CD14-positive monocyte (primary cell): ENCODE data around the gene ZNF865. TPM values are rescaled to one million over a fixed set of nuclear protein-coding genes. Genes with fewer than 3 reads are reported as not detected.

ENCODE experiments used
- DNase-seq, 3 donors: peaks; one replicate each; pipeline ENCODE4 v3.0.0-alpha.2; 2011 to 2022
- H2AFZ ChIP-seq: 2 replicates; pipeline ENCODE4 v1.6.0; 2012; ENCODE audit warnings: mild to moderate bottlenecking, low read depth, low read length, inconsistent platforms; ENCODE audit not compliant: insufficient read depth, poor library complexity, severe bottlenecking
- H3K27ac ChIP-seq, 2 donors: 1 replicate in 1 of 2; 2 replicates in 1 of 2; pipeline ENCODE4 v1.5.1; 2012 to 2013; ENCODE audit warnings: low read length in 2 of 2, control low read depth in 1 of 2, inconsistent platforms in 1 of 2, low read depth in 1 of 2, mild to moderate bottlenecking in 1 of 2
- H3K27me3 ChIP-seq, 2 donors: one replicate each; pipeline versions ENCODE4 v1.6.0 to v1.6.1; 2011 to 2013; ENCODE audit warnings: low read length in 2 of 2; ENCODE audit not compliant: control insufficient read depth in 2 of 2, insufficient read depth in 2 of 2
- H3K36me3 ChIP-seq, 2 donors: replicated peaks in 1 of 2; 1 replicate in 1 of 2; 2 replicates in 1 of 2; pipeline versions ENCODE4 v1.5.1 to v1.6.1; 2012 to 2013; ENCODE audit warnings: low read length in 2 of 2, control low read depth in 1 of 2, inconsistent platforms in 1 of 2, mild to moderate bottlenecking in 1 of 2; ENCODE audit not compliant: insufficient read depth in 2 of 2, control insufficient read depth in 1 of 2
- H3K4me1 ChIP-seq, 2 donors: 1 replicate in 1 of 2; 2 replicates in 1 of 2; pipeline versions ENCODE4 v1.5.1 to v1.6.1; 2012 to 2013; ENCODE audit warnings: low read length in 2 of 2, control low read depth in 1 of 2, inconsistent platforms in 1 of 2, mild to moderate bottlenecking in 1 of 2, moderate library complexity in 1 of 2; ENCODE audit not compliant: insufficient read depth in 2 of 2, control insufficient read depth in 1 of 2
- H3K4me2 ChIP-seq: replicated peaks from 2 replicates; pipeline ENCODE3; 2012; ENCODE audit warnings: low read length, moderate library complexity, mild to moderate bottlenecking; ENCODE audit not compliant: poor library complexity, severe bottlenecking; ENCODE audit errors: extremely low read depth
- H3K4me3 ChIP-seq, 3 experiments: fragments of 200-600 bp in 1 of 3; sonication (generic) in 1 of 3; replicated peaks in 1 of 3; 1 replicate in 2 of 3; 2 replicates in 1 of 3; pipeline ENCODE4 v1.5.1; 2011 to 2013; ENCODE audit warnings: low read length in 3 of 3, mild to moderate bottlenecking in 3 of 3, control low read depth in 2 of 3, low read depth in 2 of 3, inconsistent platforms in 1 of 3, moderate library complexity in 1 of 3
- H3K79me2 ChIP-seq: 2 replicates; pipeline ENCODE4 v1.6.0; 2012; ENCODE audit warnings: mild to moderate bottlenecking, control low read depth, inconsistent platforms, low read length, moderate library complexity; ENCODE audit not compliant: insufficient read depth
- H3K9ac ChIP-seq: 2 replicates; pipeline ENCODE4 v1.6.0; 2017; ENCODE audit warnings: low read length, mild to moderate bottlenecking; ENCODE audit not compliant: insufficient read depth, poor library complexity, severe bottlenecking
- H3K9me3 ChIP-seq, 2 donors: replicated peaks in 1 of 2; 1 replicate in 1 of 2; 2 replicates in 1 of 2; pipeline versions ENCODE4 v1.5.1 to v1.6.1; 2012 to 2013; ENCODE audit warnings: low read length in 2 of 2, control low read depth in 1 of 2; ENCODE audit not compliant: control insufficient read depth in 1 of 2, insufficient read depth in 1 of 2
- H4K20me1 ChIP-seq: 2 replicates; pipeline ENCODE4 v1.6.0; 2012; ENCODE audit warnings: mild to moderate bottlenecking, low read length, control low read depth, moderate library complexity; ENCODE audit not compliant: insufficient read depth
- H3K27ac Mint-ChIP-seq, 7 donors: one replicate each; pipeline ENCODE4 v1.8.0; 2020; ENCODE audit warnings: mild to moderate bottlenecking in 7 of 7, mixed read lengths in 7 of 7, moderate library complexity in 6 of 7, inconsistent platforms in 2 of 7
- H3K27me3 Mint-ChIP-seq, 3 donors: one replicate each; pipeline ENCODE4 v1.8.0; 2021 to 2022; ENCODE audit warnings: low read depth in 3 of 3, mild to moderate bottlenecking in 3 of 3, mixed read lengths in 3 of 3, moderate library complexity in 3 of 3, inconsistent platforms in 1 of 3
- H3K36me3 Mint-ChIP-seq, 2 donors: one replicate each; pipeline ENCODE4 v1.8.0; 2020; ENCODE audit warnings: mixed read lengths in 2 of 2, inconsistent platforms in 1 of 2, mild to moderate bottlenecking in 1 of 2
- H3K4me1 Mint-ChIP-seq: one replicate; pipeline ENCODE4 v1.8.0; 2020; ENCODE audit warnings: mild to moderate bottlenecking, mixed read lengths
- H3K4me3 Mint-ChIP-seq, 2 donors: one replicate each; pipeline ENCODE4 v1.8.0; 2020; ENCODE audit warnings: mild to moderate bottlenecking in 2 of 2, mixed read lengths in 2 of 2, moderate library complexity in 1 of 2
- H3K9me3 Mint-ChIP-seq, 7 donors: one replicate each; pipeline ENCODE4 v1.8.0; 2020 to 2022; ENCODE audit warnings: mixed read lengths in 7 of 7, mild to moderate bottlenecking in 6 of 7, moderate library complexity in 6 of 7, inconsistent platforms in 2 of 7
- WGBS: methylation state at CpG from one replicate; pipeline ENCODE4 v1.1.5; 2013; ENCODE audit warnings: missing lambda C conversion rate; ENCODE audit not compliant: insufficient coverage; 5-methylcytosine and 5-hydroxymethylcytosine counted together
- intact Hi-C, 2 donors: fragments of 100-400 bp; cut with micrococcal nuclease; formaldehyde crosslinking; loops; one replicate each; pipeline versions ENCODE4 v1.15.0 to v1.15.1; 2023
- polyA plus RNA-seq, 3 donors: library from polyadenylated mRNA; depleted of rRNA in 1 of 3; unstranded in 2 of 3; stranded (reverse) in 1 of 3; fragments of 300-500 nt in 2 of 3; fragments of >200 nt in 1 of 3; fragmentation: Illumina TruSeq in 2 of 3; gene quantifications; 1 replicate in 2 of 3; 2 replicates in 1 of 3; pipeline ENCODE4 v1.2.3, GENCODE V29; 2012 to 2021
- TF ChIP-seq, protein P1 (sequence below): fragments of 200-600 bp; IDR thresholded peaks from one replicate; pipeline ENCODE4 v1.8.0; 2022; ENCODE audit warnings: antibody characterized with exemption, mild to moderate bottlenecking

ZNF865 gene
- polyA plus RNA-seq, 3 donors = 0.03 to 6.0 (median 0.07) TPM

DNA sequence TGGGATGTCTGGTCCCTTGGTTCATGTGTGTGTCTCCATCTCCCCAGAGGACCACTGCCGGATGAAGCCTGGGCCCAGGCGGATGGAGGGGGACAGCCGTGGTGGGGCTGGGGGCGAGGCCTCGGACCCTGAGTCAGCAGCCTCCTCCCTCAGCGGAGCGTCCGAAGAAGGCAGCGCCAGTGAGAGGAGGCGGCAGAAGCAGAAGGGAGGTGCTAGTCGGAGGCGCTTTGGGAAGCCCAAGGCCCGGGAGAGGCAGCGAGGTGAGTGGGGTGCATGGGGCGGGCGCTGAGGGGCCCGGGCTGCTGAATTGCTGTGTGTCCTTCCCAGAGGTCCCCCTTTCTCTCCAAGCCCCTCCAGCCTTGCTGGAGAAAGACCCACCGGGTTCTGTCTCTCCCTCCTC is 45.8 kb downstream of the ZNF865 start:
- WGBS = 88% methylated on average over 5 of the region's 18 CpGs
- peaks cover 0 to 18% of the 10 kb centered on the region in 2 donors for H3K36me3 Mint-ChIP-seq
- peaks cover 13% of the 10 kb centered on the region for H3K79me2 ChIP-seq
- intact Hi-C loops = loop anchor here in 1 of 2 donors (10.0 kb wide), 1 partner anchor 1456 kb away; the partner anchor contains the start of gene TSEN34
- H3K4me3 ChIP-seq = no peak overlapping the region
- H3K27ac Mint-ChIP-seq = no peak overlapping the region
- no peak overlapping the region for H3K27ac ChIP-seq
- TF ChIP-seq, protein P1, sequence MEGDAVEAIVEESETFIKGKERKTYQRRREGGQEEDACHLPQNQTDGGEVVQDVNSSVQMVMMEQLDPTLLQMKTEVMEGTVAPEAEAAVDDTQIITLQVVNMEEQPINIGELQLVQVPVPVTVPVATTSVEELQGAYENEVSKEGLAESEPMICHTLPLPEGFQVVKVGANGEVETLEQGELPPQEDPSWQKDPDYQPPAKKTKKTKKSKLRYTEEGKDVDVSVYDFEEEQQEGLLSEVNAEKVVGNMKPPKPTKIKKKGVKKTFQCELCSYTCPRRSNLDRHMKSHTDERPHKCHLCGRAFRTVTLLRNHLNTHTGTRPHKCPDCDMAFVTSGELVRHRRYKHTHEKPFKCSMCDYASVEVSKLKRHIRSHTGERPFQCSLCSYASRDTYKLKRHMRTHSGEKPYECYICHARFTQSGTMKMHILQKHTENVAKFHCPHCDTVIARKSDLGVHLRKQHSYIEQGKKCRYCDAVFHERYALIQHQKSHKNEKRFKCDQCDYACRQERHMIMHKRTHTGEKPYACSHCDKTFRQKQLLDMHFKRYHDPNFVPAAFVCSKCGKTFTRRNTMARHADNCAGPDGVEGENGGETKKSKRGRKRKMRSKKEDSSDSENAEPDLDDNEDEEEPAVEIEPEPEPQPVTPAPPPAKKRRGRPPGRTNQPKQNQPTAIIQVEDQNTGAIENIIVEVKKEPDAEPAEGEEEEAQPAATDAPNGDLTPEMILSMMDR = no peak
- H3K9ac ChIP-seq = no peak overlapping the region
- H3K27me3 Mint-ChIP-seq = peaks cover 7 to 11% (median 8%) of the 10 kb centered on the region in 3 donors
- H3K4me1 Mint-ChIP-seq = peaks cover 32% of the 10 kb centered on the region
- no peak overlapping the region for H2AFZ ChIP-seq
- peaks cover 0 to 2% (median 0%) of the 10 kb centered on the region in 7 donors for H3K9me3 Mint-ChIP-seq
- DNase-seq = no peak
- no peaks in the 10 kb centered on the region for H3K36me3 ChIP-seq
- no peaks in the 10 kb centered on the region for H3K27me3 ChIP-seq
- no peak overlapping the region for H3K4me3 Mint-ChIP-seq
- H4K20me1 ChIP-seq = peaks cover 10% of the 10 kb centered on the region
- peaks cover 36 to 42% of the 10 kb centered on the region in 2 donors for H3K4me1 ChIP-seq
- no peaks in the 10 kb centered on the region for H3K9me3 ChIP-seq
- no peak overlapping the region for H3K4me2 ChIP-seq

DNA sequence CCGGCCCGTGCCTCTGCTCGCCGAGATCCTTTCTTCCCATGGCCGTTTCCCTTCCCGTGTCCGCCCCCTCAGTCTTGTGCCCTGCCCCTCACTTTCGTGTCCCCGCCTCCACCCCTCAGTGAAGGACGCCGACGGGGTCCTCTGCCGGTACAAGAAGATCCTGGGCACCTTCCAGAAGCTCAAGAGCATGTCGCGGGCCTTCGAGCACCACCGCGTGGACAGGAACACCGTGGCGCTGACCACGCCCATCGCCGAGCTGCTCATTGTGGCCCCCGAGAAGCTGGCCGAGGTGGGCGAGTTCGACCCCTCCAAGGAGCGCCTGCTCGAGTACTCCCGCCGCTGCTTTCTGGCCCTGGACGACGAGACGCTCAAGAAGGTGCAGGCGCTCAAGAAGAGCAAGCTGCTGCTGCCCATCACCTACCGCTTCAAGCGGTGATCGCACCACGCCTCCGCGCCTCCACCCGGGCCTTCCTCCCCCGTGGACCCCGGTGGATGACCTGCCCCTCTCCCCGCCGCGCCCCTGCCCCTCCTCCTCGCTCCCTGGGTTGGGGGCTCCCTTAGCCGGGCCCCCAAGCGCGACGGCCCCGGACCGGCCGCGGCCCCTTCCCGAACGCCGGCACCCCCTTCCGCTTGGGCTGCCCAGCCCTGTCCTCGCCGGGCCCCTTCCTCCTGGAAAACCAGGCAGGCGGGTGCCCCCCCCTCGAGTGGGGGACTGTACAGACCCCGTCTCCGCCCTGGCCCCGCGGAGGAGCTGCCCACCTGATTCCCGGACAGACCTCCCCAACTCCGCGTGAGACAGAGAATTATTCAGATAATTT is 47.1 kb downstream of the ZNF865 start:
- Mint-ChIP-seq H3K36me3 (peaks cover under 1 to 14% of the 10 kb centered on the region in 2 donors), H3K27me3 (peaks cover 7 to 10% (median 8%) of the 10 kb centered on the region in 3 donors), H3K4me1 (peaks cover 38% of the 10 kb centered on the region), H3K4me3 (no peak overlapping the region), H3K27ac (peak overlapping the region in 1 of 7 donors; percentile 41), H3K9me3 (peaks cover 0 to 2% (median 0%) of the 10 kb centered on the region in 7 donors)
- H3K27me3 ChIP-seq = no peaks in the 10 kb centered on the region
- intact Hi-C loops = loop anchor here in 1 of 2 donors (10.0 kb wide), 1 partner anchor 1458 kb away; the partner anchor contains the start of gene TSEN34
- no peak overlapping the region for H3K27ac ChIP-seq
- peaks cover 0 to 3% of the 10 kb centered on the region in 2 donors for H3K36me3 ChIP-seq
- no peak overlapping the region for H3K4me3 ChIP-seq
- 94% methylated on average over 61 of the region's 71 CpGs for WGBS
- H3K9me3 ChIP-seq = no peaks in the 10 kb centered on the region
- H3K79me2 ChIP-seq = peaks cover 26% of the 10 kb centered on the region
- TF ChIP-seq, protein P1 = no peak
- peaks cover 42 to 47% of the 10 kb centered on the region in 2 donors for H3K4me1 ChIP-seq
- peak overlapping the region; percentile 84 for H3K4me2 ChIP-seq
- H4K20me1 ChIP-seq = peaks cover 23% of the 10 kb centered on the region
- no peak overlapping the region for H2AFZ ChIP-seq
- DNase-seq = peak in 1 of 3 donors; percentile 14
- no peak overlapping the region for H3K9ac ChIP-seq
